HL-60 (cell line): Measurements from ENCODE around the gene IGFL3.

Source experiments
- POLR2AphosphoS5 ChIP-seq: IDR thresholded peaks from 2 replicates; pipeline ENCODE4 v1.6.1; 2012; ENCODE audit warnings: low read depth
- TF ChIP-seq, protein P1 (sequence below): IDR thresholded peaks from one replicate; pipeline ENCODE4 v1.5.1; 2011; ENCODE audit warnings: low read length, control low read depth, inconsistent platforms; ENCODE audit not compliant: insufficient read depth

DNA sequence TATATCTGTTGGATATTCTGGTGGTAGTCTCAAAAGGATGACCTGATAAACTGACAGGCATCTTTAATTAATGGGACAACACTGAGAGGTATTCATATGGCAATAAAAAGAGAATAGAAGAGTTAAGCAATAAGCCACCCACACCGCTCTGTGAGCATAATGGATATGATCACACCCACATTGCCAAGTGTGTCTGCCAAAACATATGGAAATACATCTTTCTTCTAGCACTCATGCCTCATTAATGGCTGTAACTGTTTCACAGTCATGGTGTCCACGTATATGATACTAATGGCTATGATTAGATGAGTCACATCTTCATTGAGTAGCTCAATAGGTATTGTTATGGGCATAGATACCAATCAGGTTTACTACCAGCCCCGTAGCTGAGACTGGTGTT, 13.1 kb downstream of the IGFL3 start:
- no peak for TF ChIP-seq POLR2AphosphoS5
- TF ChIP-seq, protein P1, sequence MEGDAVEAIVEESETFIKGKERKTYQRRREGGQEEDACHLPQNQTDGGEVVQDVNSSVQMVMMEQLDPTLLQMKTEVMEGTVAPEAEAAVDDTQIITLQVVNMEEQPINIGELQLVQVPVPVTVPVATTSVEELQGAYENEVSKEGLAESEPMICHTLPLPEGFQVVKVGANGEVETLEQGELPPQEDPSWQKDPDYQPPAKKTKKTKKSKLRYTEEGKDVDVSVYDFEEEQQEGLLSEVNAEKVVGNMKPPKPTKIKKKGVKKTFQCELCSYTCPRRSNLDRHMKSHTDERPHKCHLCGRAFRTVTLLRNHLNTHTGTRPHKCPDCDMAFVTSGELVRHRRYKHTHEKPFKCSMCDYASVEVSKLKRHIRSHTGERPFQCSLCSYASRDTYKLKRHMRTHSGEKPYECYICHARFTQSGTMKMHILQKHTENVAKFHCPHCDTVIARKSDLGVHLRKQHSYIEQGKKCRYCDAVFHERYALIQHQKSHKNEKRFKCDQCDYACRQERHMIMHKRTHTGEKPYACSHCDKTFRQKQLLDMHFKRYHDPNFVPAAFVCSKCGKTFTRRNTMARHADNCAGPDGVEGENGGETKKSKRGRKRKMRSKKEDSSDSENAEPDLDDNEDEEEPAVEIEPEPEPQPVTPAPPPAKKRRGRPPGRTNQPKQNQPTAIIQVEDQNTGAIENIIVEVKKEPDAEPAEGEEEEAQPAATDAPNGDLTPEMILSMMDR: no peak
